Measurements from ENCODE around the gene NDUFA13.

The NDUFA13 gene

DNA sequence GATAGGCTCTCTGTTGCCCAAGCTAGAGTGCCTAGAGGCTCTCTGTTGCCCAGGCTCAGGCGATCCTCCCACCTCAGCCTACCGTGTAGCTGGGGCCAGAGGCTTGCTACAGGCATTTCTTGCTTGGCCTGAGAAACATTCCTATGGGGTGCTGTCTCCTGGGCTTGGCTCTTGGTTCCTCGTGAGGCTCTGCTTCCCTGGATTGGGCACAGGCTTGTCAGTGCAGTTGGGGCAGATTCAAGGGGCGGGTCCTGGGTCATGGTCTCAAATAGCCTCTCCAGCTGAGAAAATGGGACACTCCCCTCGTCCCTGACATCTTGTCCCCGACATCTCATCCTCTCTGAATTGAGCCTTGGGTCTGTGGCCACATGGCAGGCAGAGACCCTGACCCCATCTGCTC lies 5.6 kb upstream of the NDUFA13 start:
- no peak for DNase-seq (ENCODE audit: low spot score)

DNA sequence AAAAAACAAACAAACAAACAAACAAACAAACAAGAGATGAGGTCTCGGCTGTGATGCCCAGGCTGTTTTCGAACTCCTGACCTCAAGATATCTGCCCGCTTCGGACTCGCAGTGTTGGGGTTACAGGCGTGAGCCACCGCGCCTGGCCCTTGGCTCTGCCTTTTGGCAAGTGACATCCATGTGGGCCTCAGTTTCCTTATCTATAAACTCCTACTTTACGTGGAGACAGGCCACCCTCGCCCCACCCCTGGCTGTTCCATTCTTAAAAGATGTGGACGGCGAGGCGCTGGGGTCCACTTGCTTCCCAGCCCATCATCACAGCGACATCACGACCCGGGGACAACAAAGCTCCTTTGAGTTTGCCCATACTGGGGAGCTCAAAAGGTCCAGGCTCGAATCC lies 2.3 kb upstream of the NDUFA13 start:
- DNase-seq (ENCODE audit: low spot score) = no peak

DNA sequence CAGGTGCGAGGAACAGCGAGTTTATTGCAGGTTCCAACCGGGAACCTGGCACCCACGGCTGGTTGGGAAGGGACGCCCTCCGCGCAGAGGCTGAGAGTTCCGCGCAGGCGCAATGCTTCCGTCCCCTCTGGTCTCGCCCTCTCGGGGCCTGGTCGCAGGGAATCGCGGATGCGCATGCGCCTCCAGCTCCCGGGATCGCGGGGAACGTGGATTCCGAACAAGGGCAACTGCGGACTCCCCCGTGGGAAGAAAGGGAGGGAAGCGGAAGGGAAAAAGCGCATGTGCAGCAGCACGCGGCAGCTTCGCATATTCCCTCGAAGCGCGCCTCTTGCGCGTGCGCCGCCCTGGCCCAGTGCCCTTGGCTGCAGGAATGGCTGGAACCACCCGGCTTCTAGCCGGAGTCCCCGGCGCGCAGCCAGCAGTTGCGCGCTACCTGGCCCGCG lies 1.8 kb upstream of the NDUFA13 start:
- DNase-seq (ENCODE audit: low spot score) = no peak

DNA sequence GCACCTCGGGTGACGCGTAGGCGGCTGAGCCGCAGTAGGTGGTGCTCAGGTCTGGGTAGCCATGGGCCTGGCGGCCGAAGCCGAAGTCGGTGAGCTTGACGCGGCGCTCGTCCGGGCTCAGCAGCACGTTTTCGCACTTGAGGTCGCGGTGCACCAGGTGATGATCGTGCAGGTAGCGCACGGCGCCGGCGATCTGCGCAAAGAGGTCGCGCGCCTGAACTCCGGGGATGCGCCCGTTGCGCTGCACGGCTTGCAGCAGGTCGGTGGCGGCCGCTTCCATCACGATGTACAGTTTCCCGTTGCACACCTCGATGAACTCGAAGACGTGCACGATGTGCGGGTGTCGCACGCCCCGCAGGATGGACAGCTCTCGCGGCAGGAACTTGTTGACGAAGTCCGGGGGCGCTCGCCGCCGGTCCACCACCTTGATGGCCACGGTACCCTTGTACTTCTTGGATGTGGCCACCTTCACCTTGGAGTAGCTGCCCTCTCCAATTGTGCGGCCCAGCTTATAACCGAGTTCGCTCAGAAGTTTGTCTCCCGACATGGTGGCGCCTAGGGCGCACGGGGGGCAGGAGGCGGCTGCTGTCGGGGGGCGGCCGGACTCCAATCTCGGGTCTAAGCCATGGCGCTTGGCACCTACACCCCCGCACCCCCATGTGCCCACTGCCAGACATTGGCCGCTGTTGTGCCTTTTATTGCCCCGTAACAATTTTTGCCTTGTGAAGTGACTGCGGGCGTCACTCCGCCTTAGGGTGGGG lies 964 bp upstream of the NDUFA13 start, which contains the start of gene TSSK6:
TSS of gene TSSK6 (minus strand) at position 668 of the 761 bp plus-strand sequence. CDS start at position 547, 121 bp downstream.
- DNase-seq (ENCODE audit: low spot score) = no peak

DNA sequence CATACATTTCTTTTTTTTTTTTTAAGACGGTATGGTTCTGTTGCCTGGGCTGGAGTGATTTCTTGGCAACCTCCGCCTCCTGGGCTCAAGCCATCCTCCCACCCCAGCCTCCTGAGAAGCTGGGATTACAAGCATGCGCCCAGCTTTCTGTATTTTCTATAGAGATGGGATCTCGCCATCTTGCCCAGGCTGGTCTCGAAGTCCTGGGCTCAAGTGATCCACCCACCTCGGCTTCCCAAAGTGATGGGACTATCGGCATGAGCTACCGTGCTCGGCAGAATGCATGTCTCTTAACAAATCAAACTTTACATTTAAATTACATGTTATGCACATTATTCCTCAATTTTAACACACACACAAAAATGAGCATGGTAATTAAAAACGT lies 1.2 kb downstream of the NDUFA13 start:
- DNase-seq (ENCODE audit: low spot score) = no peak

DNA sequence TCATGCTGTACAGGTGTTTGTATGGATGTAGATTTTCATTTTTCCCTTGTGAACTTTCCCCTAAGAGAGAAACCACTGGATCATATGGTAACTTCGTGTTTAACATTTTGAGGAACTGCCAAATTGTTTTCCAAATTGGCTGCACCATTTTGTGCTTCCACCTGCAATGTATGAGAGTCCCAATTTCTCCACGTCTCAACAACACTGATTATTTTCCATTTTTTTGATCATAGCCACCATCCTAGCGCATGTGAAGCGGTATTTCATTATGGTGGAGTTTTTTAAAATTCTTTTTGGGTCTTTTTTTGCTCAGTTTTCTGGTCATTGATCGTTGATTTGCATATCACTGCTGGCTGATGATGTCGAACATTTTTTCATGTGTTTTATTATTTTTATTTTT lies 5.0 kb downstream of the NDUFA13 start:
- DNase-seq (ENCODE audit: low spot score) = no peak

DNA sequence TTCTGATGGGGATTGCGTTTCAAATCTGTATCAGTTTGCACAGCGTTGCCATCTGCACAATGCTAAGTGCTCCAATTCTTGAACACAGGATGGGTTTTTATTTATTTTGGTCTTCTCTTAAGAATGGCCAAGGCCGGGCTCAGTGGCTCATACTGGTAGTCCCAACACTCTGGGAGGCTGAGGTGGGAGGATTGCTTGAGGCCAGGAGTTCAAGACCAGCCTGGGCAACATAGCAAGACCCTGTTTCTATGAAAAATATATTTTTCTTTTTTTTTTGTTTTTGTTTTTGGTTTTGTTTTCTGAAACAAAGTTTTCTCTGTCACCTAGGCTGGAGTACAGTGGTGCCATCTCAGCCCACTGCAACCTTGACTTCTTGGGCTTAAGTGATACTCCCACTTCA lies 7.2 kb downstream of the NDUFA13 start:
- DNase-seq (ENCODE audit: low spot score) = no peak

DNA sequence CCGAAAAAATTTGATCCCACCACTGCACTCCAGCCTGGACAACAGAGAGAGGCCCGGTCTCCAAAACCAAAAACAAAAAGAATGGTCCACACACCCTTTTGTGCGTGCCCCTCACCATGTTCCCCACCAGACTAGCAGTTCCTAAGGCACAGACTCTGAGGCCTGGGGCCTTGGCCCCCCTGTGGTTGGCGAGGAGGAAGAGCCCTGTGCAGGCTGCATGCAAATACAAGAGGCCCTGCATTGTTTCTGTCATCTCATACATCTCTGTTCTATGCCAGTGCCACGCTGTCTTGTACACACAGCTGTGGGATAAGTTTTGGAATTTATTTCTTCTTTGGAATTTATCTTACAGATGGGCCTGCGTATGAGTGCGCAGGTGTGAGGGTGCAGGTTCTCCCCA lies 8.0 kb downstream of the NDUFA13 start:
- no peak for DNase-seq (ENCODE audit: low spot score)

DNA sequence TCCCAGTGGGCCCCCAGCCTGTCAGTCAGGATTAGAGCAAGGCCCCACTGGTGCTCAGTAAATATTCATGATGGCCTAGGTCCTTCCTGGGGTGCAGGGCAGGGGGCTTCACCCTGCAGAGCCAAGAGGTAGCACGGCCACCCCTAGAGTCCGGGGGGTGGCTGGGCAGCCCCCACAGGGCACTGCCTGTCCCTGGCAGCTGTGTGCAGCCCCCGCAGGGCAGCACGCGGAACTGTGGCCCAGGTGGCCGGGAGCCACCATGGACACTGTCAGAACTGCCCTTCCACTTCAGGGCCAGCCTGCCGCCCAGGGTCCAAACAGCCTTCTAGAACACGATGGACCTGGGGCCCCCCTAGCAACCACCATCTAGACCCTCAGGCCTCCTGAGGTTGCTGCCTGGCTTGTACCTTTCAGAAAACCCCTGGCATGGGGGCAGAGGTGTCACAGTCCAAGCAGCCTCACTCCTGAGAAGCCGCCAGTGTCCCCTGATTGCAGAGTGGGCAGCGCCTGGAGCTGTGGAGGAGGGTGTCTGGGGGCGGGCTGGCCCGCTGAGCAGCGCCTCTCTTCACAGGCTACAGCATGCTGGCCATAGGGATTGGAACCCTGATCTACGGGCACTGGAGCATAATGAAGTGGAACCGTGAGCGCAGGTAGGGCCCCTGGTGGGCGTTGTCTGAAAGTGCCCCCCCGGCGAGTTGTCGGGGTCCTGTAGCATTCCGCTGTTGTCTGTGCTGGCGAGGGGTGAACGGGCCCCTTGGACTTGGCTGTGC lies 9.8 kb downstream of the NDUFA13 start:
- DNase-seq (ENCODE audit: low spot score) = no peak

DNA sequence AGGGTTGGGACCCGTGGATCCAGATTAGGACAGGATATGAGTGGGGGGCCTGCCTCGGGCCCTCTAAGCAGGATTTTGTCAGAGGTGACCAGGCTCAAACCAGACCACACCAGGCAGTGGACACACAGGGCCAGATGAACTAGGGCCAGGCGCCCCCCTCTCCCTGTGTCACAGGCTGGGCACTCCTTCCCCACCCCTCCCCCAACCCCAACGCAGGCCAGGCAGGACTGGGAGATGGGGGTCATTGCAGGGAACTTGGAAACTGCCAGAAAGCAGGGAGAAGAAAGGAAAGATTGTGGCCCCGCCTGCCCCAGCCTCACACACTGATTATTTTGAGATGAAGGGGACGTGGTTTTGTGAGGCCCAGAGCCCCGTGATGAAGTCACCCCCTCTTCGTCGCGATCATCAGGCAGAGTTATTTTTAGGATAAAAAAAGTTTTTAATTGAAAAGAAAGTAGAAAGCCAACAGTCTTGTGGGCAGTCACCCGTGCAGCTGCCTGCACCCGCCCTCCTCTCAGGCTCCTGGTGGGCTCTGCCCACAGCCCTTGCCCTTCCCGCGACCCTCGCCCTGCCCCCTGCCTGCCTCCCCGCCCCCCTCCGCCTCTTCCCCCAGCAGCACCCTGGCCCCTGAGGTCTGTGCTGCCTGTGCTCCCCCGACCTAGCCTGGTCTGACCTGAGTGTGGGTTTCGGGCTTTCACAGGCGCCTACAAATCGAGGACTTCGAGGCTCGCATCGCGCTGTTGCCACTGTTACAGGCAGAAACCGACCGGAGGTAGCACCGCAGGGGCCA lies 10.8 kb downstream of the NDUFA13 start:
- no peak for DNase-seq (ENCODE audit: low spot score)

DNA sequence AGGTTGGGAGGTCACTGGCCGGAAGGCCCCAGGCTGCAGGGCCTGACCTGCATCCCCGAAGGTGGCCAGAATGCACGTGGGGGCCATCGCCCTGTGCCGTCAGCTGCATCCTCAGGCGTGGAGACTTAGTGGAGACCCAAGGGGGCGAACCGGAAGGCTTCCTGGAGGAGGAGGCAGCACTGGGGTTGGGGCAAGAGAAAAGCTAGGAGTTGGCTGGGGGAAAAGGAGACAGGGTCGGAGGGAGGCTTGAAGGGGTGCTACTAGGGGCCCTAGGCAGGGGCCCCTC lies 11.3 kb downstream of the NDUFA13 start:
- no peak for DNase-seq (ENCODE audit: low spot score)

DNA sequence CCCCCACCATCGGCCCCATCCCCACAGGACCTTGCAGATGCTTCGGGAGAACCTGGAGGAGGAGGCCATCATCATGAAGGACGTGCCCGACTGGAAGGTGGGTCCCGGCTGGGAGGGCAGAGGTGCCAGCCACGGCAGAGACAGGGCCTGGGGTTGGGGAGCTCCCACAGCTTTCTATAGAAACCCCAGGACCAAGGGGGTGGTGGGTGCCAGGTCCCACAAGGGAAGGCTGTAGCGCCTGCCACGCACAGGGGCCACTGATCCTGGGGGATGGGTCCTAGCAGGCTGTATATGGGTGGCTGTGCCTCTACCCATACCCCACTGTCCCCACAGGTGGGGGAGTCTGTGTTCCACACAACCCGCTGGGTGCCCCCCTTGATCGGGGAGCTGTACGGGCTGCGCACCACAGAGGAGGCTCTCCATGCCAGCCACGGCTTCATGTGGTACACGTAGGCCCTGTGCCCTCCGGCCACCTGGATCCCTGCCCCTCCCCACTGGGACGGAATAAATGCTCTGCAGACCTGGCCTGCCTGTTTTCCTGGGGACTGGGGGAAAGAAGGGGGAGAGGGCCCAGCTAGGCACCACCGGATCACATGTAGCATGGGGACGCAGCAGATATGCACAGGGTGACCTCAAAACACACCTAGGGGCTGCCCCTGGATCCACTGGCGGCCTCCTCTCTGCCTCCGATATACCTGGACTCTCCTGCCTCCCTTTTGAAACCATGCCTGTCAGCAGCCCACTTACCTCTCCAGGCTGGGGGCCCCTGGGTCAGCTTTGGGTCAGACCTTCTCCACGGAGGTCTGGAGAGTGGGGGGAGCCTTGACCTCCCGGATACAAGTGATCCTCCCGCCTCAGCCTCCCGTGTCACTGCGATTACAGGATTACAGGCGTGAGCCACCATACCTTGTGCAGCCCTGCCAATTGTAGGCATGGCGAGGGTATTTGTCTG lies 11.9 kb downstream of the NDUFA13 start:
- no peak for DNase-seq (ENCODE audit: low spot score)

DNA sequence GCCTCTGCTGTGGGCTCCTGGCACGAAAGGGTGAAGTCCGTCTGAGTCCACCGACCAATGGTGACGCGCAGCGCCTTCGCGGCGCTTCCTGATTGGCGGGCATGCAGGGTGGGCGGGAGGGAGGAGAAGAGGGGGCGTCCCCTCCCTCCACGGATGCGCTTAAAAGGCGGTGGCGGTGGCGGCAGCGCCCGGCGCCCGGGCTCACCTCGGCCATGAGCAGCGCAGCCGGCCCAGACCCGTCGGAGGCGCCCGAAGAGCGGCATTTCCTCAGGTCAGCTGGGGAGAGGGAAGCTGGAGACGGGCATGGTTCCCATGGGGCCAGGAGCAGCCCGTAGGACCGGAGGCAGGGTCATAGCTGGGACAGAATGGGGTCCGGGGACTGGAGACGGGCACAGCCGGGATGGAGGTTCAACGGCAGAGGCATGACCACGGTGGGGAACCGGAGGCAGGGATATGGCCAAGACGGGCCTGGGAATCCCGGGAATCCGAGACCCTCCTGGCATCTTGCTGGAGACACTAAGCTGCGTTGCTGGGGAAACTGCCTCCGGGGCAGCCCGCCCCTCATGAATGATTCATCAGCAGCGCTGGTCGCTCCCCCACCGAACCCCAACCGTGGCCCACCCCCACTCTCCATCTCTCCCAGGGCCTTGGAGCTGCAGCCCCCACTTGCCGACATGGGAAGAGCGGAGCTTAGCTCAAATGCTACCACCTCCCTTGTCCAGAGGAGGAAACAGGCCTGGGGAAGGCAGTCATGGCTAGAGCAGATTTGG lies 12.9 kb downstream of the NDUFA13 start, which contains the start of gene YJEFN3:
TSS of gene YJEFN3 (plus strand) at position 191 of the 770 bp plus-strand sequence. CDS start at position 213, 22 bp downstream.
- DNase-seq (ENCODE audit: low spot score) = no peak

DNA sequence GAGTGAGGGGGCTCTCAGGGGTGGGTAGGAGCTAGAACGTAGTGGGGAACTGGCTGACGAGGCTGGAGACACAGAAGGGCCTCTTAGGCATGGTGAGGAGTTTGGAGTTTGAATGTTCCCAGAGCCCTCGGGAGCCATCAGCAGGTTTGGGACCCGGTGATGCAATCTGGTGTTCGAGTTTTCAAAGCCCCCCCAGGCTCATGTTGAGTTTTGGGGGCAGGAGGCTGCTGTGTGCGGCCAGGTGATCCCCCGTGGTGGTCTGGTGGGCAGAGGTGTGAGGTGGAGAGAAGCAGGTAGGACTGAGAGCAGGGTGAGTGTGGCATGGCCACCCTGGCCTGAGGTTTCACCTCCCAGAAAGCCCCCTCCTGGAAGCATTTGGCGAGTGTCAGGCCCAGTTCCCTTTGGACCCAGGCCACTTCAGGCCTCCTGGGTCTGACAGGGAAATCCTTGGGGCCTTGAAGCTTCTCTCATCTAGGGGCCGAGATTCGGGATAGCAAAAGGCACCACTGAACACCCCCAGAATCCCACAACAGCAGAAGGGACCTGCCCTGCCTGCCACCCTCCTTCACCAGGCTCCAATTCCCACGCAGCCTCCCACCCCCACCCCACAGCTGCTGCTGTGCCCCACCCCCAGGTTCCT lies 13.9 kb downstream of the NDUFA13 start:
- DNase-seq (ENCODE audit: low spot score) = no peak

DNA sequence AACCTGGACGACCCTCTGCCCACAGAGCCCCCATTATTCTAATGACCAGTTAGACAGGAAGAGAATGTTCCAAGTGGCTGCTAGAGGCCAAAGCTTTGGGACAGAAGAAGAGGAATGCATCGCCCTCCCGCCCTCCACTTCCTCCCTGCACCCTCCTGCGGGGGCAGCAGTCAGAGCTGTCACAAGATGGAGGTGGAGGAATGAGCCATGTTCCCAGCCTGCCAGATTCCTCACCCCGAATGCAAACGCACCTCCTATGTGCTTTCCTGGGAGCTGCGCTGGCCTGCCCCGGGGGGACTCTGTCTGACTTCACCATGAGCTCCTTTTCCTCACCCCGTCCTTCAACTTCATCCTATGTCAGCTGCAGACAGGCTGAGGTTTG lies 14.4 kb downstream of the NDUFA13 start:
- DNase-seq (ENCODE audit: low spot score) = no peak

DNA sequence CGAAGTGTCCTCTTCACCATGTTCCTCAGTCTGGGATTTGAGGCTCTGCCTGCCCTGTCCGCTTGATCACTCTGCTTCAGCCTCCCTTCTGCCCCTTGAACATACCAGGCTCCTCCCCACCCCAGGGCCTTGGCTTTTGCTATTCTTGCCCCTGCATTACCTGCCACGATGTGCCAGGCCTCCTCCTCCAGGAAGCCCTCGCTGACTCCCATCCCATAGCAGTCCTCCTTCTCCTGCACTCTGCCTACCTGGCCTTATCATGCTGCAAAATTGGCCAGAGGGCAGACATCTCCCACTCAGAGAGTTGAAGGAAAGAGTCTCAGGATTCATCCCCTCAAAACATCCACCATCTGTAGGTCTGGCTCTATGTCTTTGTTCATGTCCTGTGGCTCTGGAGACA lies 14.9 kb downstream of the NDUFA13 start:
- no peak for DNase-seq (ENCODE audit: low spot score)

DNA sequence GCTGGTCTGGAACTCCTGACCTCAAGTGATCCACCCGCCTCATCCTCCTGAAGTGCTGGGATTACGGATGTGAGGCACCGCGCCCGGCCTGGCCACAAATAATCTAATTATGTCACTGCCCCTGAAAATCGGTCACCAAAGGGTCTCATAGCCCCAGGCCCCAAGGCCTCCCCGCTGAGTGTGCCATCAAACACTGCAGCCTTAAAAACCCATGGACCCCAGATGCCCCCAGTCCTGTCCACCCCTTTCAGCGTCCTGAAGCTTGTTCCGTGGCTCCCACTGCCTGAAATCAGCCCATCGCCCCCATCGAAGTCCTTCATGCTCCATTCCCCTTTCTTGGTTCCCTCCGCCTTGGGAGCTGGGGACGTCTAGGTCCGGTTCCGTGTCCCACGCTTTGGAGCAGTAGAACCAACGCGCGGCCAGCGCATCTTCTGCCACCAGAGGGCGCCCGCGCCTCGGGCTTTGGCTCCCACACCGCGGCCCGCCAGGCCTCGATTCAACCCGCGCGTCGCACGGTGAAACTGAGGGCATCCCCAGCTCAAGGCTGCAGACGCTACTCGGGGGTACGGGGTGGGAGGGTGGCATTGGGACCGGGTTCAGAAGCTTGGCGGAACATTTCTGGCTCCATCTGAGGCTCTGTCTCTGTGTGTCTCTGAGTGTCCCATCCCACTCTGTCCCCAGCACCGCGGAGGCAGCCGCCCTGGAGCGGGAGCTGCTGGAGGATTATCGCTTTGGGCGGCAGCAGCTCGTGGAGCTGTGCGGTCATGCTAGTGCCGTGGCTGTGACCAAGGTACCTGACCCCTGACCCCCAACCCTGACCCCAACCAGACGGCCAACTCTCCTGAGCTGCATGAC lies 16.2 kb downstream of the NDUFA13 start:
- DNase-seq (ENCODE audit: low spot score) = peak; percentile 53

DNA sequence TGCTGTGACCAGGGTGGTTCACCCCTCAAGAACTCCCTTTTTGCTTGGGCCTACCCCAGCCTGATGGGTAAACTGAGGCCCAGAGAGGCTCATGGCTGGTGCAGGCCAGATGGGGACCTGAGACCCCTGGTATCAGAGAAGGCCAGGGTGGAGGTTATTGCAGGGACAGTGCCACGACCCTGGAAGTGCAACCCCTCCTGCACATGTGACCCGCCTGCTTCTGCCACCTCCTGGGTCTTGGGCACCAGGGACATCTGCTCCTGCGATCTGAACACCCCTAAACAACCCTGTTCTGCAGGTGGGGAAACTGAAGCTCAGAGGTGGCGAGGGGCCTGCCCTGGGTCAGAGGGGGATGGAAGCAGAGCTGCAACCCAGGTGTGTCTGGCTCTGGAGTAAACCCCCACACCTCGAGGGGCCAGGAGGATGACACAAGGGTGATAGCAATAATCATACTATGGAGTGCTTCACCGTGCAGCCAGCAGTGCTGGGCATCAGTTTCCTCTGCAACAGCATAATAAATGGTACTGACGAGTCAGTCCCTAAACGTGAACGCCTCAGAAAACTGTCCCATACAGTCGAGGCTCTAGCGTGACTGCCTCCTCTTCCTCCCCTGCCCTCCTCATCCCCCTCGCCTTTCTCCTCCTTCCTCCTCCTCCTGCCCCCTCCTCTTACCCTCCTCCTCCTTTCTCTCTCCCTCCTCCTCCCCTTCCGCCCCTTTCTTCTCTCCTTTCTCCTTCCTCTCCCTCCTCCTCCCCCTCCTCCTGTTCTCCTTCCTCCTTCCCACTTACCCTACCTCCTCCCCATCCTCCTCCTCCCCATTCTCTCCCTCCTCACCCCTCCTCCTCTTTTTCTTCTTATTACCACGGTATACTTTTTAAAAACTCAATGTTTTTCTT lies 17.0 kb downstream of the NDUFA13 start:
- no peak for DNase-seq (ENCODE audit: low spot score)

Measured in kidney tubule cell (primary cell).